ENCODE results near the gene TMEM191C.
"Not testable (repeated sequence)": the region's sequence is repeated elsewhere in the genome, so short reads cannot be mapped to it uniquely, and the experiment has no call there.

The TMEM191C gene

GRCh38 chr22:21467337-21468193 is at the start of gene TMEM191C:
Gene TMEM191C (plus strand): TSS chr22:21467387. CDS start chr22:21467460, 73 bp downstream.
- not testable (repeated sequence) for DNase-seq (ENCODE audit: extremely low read depth, low read depth)

GRCh38 chr22:21417853-21418252 is 49.3 kb upstream of the TMEM191C start:
- not testable (repeated sequence) for DNase-seq (ENCODE audit: extremely low read depth, low read depth)

GRCh38 chr22:21418974-21419638 is 48.1 kb upstream of the TMEM191C start:
- DNase-seq (ENCODE audit: extremely low read depth, low read depth), result not testable (repeated sequence)

GRCh38 chr22:21420180-21420763 is 46.9 kb upstream of the TMEM191C start:
- not testable (repeated sequence) for DNase-seq (ENCODE audit: extremely low read depth, low read depth)

- not testable (repeated sequence) for DNase-seq (ENCODE audit: extremely low read depth, low read depth)
These were observed 43.0 kb upstream of the TMEM191C start for GRCh38 chr22:21424084-21424709.

- not testable (repeated sequence) for DNase-seq (ENCODE audit: extremely low read depth, low read depth)
These were observed 32.6 kb upstream of the TMEM191C start for GRCh38 chr22:21434378-21435233.

- DNase-seq (ENCODE audit: extremely low read depth, low read depth), result not testable (repeated sequence)
These were observed 31.0 kb upstream of the TMEM191C start for GRCh38 chr22:21435998-21436810.

- not testable (repeated sequence) for DNase-seq (ENCODE audit: extremely low read depth, low read depth)
These were observed 29.2 kb upstream of the TMEM191C start for GRCh38 chr22:21438013-21438412.

- not testable (repeated sequence) for DNase-seq (ENCODE audit: extremely low read depth, low read depth)
These were observed 27.1 kb upstream of the TMEM191C start for GRCh38 chr22:21440018-21440636.

- not testable (repeated sequence) for DNase-seq (ENCODE audit: extremely low read depth, low read depth)
These were observed 26.5 kb upstream of the TMEM191C start for GRCh38 chr22:21440676-21441075.

- DNase-seq (ENCODE audit: extremely low read depth, low read depth), result not testable (repeated sequence)
These were observed 26.0 kb upstream of the TMEM191C start for GRCh38 chr22:21441170-21441569.

GRCh38 chr22:21442123-21442522 is 25.1 kb upstream of the TMEM191C start:
- not testable (repeated sequence) for DNase-seq (ENCODE audit: extremely low read depth, low read depth)

GRCh38 chr22:21442646-21443045 is 24.5 kb upstream of the TMEM191C start:
- DNase-seq (ENCODE audit: extremely low read depth, low read depth), result not testable (repeated sequence)
